Measurements from ENCODE around the gene ASB12.
"Not testable (repeated sequence)": the region's sequence is repeated elsewhere in the genome, so short reads cannot be mapped to it uniquely, and the experiment has no call there.

ASB12 gene

GRCh38 chrX:64230123-64230970 lies at the start of gene ASB12:
Gene ASB12 (minus strand): TSS chrX:64230607. CDS start chrX:64225650, 4,957 bp downstream.
- Histone ChIP-seq H3K27ac (no peak within 1 kb of the TSS), H3K4me3 (no peak within 1 kb of the TSS)
- DNase-seq (ENCODE audit: low spot score): no peak
- TF ChIP-seq, protein P1, sequence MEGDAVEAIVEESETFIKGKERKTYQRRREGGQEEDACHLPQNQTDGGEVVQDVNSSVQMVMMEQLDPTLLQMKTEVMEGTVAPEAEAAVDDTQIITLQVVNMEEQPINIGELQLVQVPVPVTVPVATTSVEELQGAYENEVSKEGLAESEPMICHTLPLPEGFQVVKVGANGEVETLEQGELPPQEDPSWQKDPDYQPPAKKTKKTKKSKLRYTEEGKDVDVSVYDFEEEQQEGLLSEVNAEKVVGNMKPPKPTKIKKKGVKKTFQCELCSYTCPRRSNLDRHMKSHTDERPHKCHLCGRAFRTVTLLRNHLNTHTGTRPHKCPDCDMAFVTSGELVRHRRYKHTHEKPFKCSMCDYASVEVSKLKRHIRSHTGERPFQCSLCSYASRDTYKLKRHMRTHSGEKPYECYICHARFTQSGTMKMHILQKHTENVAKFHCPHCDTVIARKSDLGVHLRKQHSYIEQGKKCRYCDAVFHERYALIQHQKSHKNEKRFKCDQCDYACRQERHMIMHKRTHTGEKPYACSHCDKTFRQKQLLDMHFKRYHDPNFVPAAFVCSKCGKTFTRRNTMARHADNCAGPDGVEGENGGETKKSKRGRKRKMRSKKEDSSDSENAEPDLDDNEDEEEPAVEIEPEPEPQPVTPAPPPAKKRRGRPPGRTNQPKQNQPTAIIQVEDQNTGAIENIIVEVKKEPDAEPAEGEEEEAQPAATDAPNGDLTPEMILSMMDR (IDR thresholded peaks at IDR 0.05): no peak

- Histone ChIP-seq H3K4me3 (no peak overlapping the region), H3K27ac (no peak overlapping the region)
- DNase-seq (ENCODE audit: low spot score): no peak
- TF ChIP-seq, protein P1 (IDR thresholded peaks at IDR 0.05): no peak
Measured at GRCh38 chrX:64265265-64265664, 34.9 kb upstream of the ASB12 start.

DNA sequence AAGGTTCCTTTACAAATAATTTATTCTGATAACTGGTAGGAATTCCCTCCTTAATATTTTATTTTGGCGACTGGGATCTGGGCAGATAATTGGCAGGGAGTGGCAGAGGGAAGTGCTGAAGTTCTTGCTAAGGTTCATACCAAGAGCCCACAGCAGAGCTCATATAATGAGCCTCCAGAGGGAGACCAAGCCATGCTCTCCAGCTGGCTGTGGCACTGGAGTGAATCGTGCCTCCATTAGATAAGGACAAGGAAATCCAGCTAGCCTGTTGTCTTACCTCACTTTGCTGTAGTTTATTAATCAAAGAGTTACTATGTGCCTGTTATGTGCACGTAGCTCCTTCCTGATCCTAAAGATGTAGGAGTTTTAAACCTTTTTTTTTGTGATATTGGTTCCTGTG lies 1.3 kb downstream of the ASB12 start:
- Histone ChIP-seq H3K4me3 (no peak overlapping the region), H3K27ac (no peak overlapping the region)
- no peak for DNase-seq (ENCODE audit: low spot score)
- TF ChIP-seq, protein P1 (IDR thresholded peaks at IDR 0.05): no peak

- TF ChIP-seq, protein P1 (IDR thresholded peaks at IDR 0.05): no peak
- no peak overlapping the region for H3K4me3 ChIP-seq
- no peak overlapping the region for H3K27ac ChIP-seq
- DNase-seq (ENCODE audit: low spot score): peak; percentile 19
Measured at GRCh38 chrX:64218023-64218422, 12.4 kb downstream of the ASB12 start.

DNA sequence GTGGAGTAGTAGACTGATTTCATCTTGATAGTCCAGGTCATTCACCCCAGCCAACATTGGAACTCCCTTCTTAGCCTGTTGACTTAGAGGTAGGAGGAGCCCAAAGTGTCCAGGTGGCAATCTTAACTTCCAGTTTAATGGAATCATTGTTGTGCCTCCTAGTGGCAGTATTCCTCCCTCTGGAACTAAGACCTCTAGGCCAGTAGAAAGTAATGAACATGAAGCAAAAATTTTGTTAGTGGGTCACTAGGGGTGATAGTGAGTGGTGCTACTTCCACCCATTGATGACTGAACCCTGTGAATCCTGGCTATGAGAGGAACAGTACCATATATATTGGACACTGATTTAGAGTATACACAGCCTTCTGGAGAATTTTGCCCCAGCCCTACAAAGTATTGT lies 16.4 kb downstream of the ASB12 start:
- not testable (repeated sequence) for H3K4me3 ChIP-seq, H3K27ac ChIP-seq
- DNase-seq (ENCODE audit: low spot score): peak; percentile 4

DNA sequence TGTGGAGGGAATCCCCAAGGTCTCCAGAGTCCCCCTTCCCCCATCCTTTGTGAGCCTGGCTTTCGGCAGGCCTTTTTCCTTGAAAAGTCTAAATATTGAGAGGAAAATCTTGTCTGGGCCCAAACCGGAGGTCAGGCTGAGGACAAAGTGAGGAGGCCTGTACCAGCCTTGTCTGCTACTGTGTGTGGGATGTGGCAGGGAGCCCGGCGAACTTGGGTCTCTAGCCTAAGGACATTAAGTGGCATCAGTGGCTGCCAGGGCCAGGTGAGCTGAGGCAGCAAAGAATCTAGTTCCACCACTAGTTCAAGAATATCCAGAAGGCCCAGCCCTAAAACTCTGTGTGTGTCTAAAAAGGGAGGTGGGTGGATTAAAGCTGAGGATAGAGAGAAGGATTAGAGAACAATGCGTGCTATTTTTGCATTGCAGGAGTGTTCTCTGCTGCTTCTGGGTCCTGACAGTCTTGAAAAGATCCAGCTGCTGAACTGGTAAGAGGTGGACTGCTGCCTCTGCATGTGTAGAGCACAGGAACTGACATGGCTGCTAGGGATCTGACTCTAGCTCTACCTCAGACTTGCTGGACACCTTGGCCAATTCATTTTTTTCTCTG lies 23.7 kb downstream of the ASB12 start:
- DNase-seq (ENCODE audit: low spot score): no peak
- peak overlapping the region; percentile 86 to 94 for H3K27ac ChIP-seq
- TF ChIP-seq, protein P1 (IDR thresholded peaks at IDR 0.05): no peak
- H3K4me3 ChIP-seq: peak overlapping the region; percentile 84

GRCh38 chrX:64205735-64206501 lies 24.5 kb downstream of the ASB12 start:
- peak overlapping the region; percentile 84 for H3K4me3 ChIP-seq
- H3K27ac ChIP-seq: peak overlapping the region; percentile 86 to 94
- TF ChIP-seq, protein P1 (IDR thresholded peaks at IDR 0.05): no peak
- peak; percentile 95 for DNase-seq (ENCODE audit: low spot score)
